PFSK-1 (cell line): ENCODE data around the gene CRYBA4.

Experiments used
- FOXP2 ChIP-seq: optimal IDR thresholded peaks from 2 replicates; pipeline ENCODE3; 2011; ENCODE audit warnings: borderline replicate concordance, control low read depth, inconsistent platforms; ENCODE audit not compliant: insufficient read depth; ENCODE audit errors: extremely low read length, extremely low read depth
- POLR2AphosphoS5 ChIP-seq: IDR thresholded peaks from 2 replicates; pipeline ENCODE4 v1.6.1; 2012; ENCODE audit warnings: low read depth, mild to moderate bottlenecking, control low read depth, low read length, moderate library complexity
- SIN3A ChIP-seq: IDR thresholded peaks from 2 replicates; pipeline ENCODE4 v1.6.1; 2012; ENCODE audit warnings: mild to moderate bottlenecking, low read length, moderate library complexity, borderline replicate concordance; ENCODE audit not compliant: insufficient read depth
- TAF1 ChIP-seq: IDR thresholded peaks from 2 replicates; pipeline ENCODE4 v1.6.1; 2012; ENCODE audit warnings: low read length, control low read depth, borderline replicate concordance; ENCODE audit not compliant: insufficient read depth
- TF ChIP-seq, protein P1 (sequence below), 2 experiments: IDR thresholded peaks; 2 replicates each; pipeline versions ENCODE4 v1.6.1 to v1.8.0; 2011 to 2012; ENCODE audit warnings: low read depth in 2 of 2, low read length in 2 of 2, control low read depth in 1 of 2, inconsistent platforms in 1 of 2, mild to moderate bottlenecking in 1 of 2, moderate library complexity in 1 of 2; ENCODE audit not compliant: insufficient read depth in 1 of 2

DNA sequence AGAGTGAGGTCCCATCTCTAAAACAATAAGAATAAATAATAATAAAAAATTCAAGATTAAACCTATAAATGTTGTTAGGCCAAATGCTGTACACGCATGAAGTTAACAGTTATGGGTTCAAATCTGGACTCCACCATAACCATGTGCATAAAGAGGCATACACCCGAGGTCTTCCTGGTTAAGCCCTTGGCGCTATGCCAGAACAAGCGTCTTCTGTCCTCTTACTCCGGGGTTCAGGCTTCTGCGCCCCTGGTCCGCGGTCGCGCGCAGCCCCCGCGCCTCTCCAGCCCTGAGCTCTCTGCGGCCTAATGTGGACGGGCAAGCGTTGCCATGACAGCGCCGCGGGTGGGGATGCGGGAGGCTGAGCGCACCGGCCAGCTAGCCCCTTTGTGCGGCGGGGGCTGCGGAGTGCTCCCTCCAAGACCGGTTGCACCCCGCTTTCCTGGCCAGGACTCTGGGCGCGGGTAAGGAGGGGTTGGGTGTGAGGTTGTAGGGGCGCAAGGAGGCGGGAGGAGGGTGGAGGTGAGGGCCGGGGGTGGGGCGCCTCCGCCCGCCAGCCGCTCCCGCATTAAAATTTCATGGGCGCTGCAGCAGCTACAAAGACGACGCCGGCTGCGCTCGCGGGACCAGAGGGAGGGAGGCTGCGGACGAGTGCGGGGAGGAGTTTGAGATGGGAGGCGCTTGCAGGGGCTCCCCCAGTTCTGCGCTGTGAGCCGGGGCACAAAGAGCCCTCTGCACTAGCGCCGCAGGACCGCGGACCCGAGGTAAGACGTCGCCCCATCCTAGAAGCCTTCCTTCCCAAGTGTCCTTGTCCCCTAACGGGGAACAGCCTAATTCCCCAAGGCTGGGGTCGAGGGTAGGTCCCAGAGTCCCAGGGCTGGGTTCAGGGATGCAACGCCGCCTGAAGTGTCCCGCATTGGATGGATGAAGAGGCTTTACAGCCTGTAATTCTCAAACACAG, 35.4 kb downstream of the CRYBA4 start, which contains the start of gene MIAT:
- TF ChIP-seq TAF1 (no peak), SIN3A (no peak), POLR2AphosphoS5 (no peak), FOXP2 (no peak)
- TF ChIP-seq, protein P1, sequence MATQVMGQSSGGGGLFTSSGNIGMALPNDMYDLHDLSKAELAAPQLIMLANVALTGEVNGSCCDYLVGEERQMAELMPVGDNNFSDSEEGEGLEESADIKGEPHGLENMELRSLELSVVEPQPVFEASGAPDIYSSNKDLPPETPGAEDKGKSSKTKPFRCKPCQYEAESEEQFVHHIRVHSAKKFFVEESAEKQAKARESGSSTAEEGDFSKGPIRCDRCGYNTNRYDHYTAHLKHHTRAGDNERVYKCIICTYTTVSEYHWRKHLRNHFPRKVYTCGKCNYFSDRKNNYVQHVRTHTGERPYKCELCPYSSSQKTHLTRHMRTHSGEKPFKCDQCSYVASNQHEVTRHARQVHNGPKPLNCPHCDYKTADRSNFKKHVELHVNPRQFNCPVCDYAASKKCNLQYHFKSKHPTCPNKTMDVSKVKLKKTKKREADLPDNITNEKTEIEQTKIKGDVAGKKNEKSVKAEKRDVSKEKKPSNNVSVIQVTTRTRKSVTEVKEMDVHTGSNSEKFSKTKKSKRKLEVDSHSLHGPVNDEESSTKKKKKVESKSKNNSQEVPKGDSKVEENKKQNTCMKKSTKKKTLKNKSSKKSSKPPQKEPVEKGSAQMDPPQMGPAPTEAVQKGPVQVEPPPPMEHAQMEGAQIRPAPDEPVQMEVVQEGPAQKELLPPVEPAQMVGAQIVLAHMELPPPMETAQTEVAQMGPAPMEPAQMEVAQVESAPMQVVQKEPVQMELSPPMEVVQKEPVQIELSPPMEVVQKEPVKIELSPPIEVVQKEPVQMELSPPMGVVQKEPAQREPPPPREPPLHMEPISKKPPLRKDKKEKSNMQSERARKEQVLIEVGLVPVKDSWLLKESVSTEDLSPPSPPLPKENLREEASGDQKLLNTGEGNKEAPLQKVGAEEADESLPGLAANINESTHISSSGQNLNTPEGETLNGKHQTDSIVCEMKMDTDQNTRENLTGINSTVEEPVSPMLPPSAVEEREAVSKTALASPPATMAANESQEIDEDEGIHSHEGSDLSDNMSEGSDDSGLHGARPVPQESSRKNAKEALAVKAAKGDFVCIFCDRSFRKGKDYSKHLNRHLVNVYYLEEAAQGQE (IDR thresholded peaks at IDR 0.05; ENCODE audit: insufficient read depth in 1 of 2, low read depth in 2 of 2, low read length in 2 of 2), result no peak
